Bronchial epithelial cell (primary cell): ENCODE results near the gene LAMB3. TPM values are rescaled to one million over a fixed set of nuclear protein-coding genes. Genes with fewer than 3 reads are reported as not detected.
A peak's percentile ranks its signal among the peaks of the same experiment; 100 is the strongest.

ENCODE experiments used
- DNase-seq: peaks from one replicate; pipeline ENCODE4 v3.0.0-alpha.2; 2010; ENCODE audit warnings: low read depth
- FAIRE-seq: peaks from 2 replicates; lab custom pipeline; 2011; peaks lifted over from hg19 to GRCh38; lab: Jason Lieb, UNC
- H3K27me3 ChIP-seq: 2 replicates; pipeline ENCODE4 v1.5.1; 2011; ENCODE audit warnings: low read length; ENCODE audit not compliant: control insufficient read depth, insufficient read depth
- H3K36me3 ChIP-seq: 2 replicates; pipeline ENCODE4 v1.5.1; 2011; ENCODE audit warnings: low read length; ENCODE audit not compliant: control insufficient read depth, insufficient read depth
- H3K4me3 ChIP-seq: 2 replicates; pipeline ENCODE4 v1.5.1; 2011; ENCODE audit warnings: mild to moderate bottlenecking, low read depth, low read length, control low read depth
- CTCF ChIP-seq: IDR thresholded peaks from 2 replicates; pipeline ENCODE4 v1.5.1; 2011; ENCODE audit warnings: mild to moderate bottlenecking, moderate library complexity, low read length, control low read depth, inconsistent platforms; ENCODE audit not compliant: insufficient read depth, severe bottlenecking
- total RNA-seq: library from RNA; depleted of rRNA; stranded (reverse); fragments of >200 nt; gene quantifications from 2 replicates; pipeline ENCODE4 v1.2.1, GENCODE V29; 2014

The LAMB3 gene
- total RNA-seq, 1 donor from 2014 or later, result 3,106 TPM

GRCh38 chr1:209650454-209650853, 1.8 kb downstream of the LAMB3 start:
- DNase-seq, result no peak
- no peak for TF ChIP-seq CTCF
- H3K4me3 ChIP-seq, result peak overlapping the region; percentile 53
- peaks cover 27% of the 10 kb centered on the region for H3K36me3 ChIP-seq
- FAIRE-seq, result peak; percentile 75
- no peaks in the 10 kb centered on the region for H3K27me3 ChIP-seq

GRCh38 chr1:209648931-209649776, 3.1 kb downstream of the LAMB3 start:
- peak; percentile 82 for FAIRE-seq
- no peaks in the 10 kb centered on the region for H3K27me3 ChIP-seq
- DNase-seq, result peak; percentile 91
- H3K36me3 ChIP-seq, result peaks cover 33% of the 10 kb centered on the region
- H3K4me3 ChIP-seq, result peak overlapping the region; percentile 53
- no peak for TF ChIP-seq CTCF

GRCh38 chr1:209648346-209648745, 3.9 kb downstream of the LAMB3 start:
- Histone ChIP-seq H3K36me3 (peaks cover 33% of the 10 kb centered on the region), H3K4me3 (no peak overlapping the region), H3K27me3 (no peaks in the 10 kb centered on the region)
- DNase-seq (no peak), FAIRE-seq (no peak)
- TF ChIP-seq CTCF, result no peak

GRCh38 chr1:209647156-209647555, 5.1 kb downstream of the LAMB3 start:
- DNase-seq (peak; percentile 21), FAIRE-seq (no peak)
- Histone ChIP-seq H3K36me3 (peaks cover 36% of the 10 kb centered on the region), H3K27me3 (no peaks in the 10 kb centered on the region), H3K4me3 (no peak overlapping the region)
- no peak for TF ChIP-seq CTCF

- H3K27me3 ChIP-seq, result no peaks in the 10 kb centered on the region
- H3K36me3 ChIP-seq, result peaks cover 39% of the 10 kb centered on the region
- H3K4me3 ChIP-seq, result no peak overlapping the region
- FAIRE-seq (no peak), DNase-seq (peak; percentile 32)
- TF ChIP-seq CTCF, result peak; percentile 67
Observed at GRCh38 chr1:209646558-209646957, 5.7 kb downstream of the LAMB3 start.
